Epithelial cell of esophagus (primary cell): Measurements from ENCODE around the gene SUFU.

Experiments used
- DNase-seq: peaks from one replicate; pipeline ENCODE4 v3.0.0; 2010; ENCODE audit warnings: low read depth
- H3K4me3 ChIP-seq: 2 replicates; pipeline ENCODE4 v1.5.1; 2011; ENCODE audit warnings: mild to moderate bottlenecking, low read length, control low read depth
- CTCF ChIP-seq: IDR thresholded peaks from 2 replicates; pipeline ENCODE4 v1.5.1; 2011; ENCODE audit warnings: low read depth, mild to moderate bottlenecking, low read length, control low read depth, inconsistent platforms; ENCODE audit not compliant: insufficient read depth; ENCODE audit errors: missing control alignments

Gene SUFU

GRCh38 chr10:102642736-102643335, 139.1 kb downstream of the SUFU start:
- H3K4me3 ChIP-seq: peak overlapping the region; percentile 91
- TF ChIP-seq CTCF: no peak
- peak; percentile 82 for DNase-seq

GRCh38 chr10:102643336-102644065, 139.7 kb downstream of the SUFU start:
- no peak for TF ChIP-seq CTCF
- DNase-seq: peak; percentile 61
- H3K4me3 ChIP-seq: peak overlapping the region; percentile 91

- TF ChIP-seq CTCF: no peak
- DNase-seq: peak; percentile 57
- peak within 1 kb of the TSS; percentile 91 for H3K4me3 ChIP-seq
Measured at GRCh38 chr10:102644066-102644645, 140.4 kb downstream of the SUFU start, which contains the start of gene TRIM8. Gene TRIM8 (plus strand): TSS chr10:102644479. CDS start chr10:102644618, 139 bp downstream.

- peak; percentile 42 for TF ChIP-seq CTCF
- peak; percentile 87 for DNase-seq
- peak overlapping the region; percentile 91 for H3K4me3 ChIP-seq
Measured at GRCh38 chr10:102644646-102645387, 141.0 kb downstream of the SUFU start.

GRCh38 chr10:102645388-102645740, 141.6 kb downstream of the SUFU start:
- peak; percentile 66 for DNase-seq
- TF ChIP-seq CTCF: no peak
- peak overlapping the region; percentile 91 for H3K4me3 ChIP-seq

- H3K4me3 ChIP-seq: peak overlapping the region; percentile 91
- peak; percentile 91 for DNase-seq
- TF ChIP-seq CTCF: no peak
Measured at GRCh38 chr10:102645741-102646609, 142.2 kb downstream of the SUFU start.
